Activated CD8-positive, alpha-beta memory T cell treated with anti-CD3 and anti-CD28 coated beads, Interleukin-2, amount 50 U/mL, for 24 hours (primary cell): ENCODE measurements around the gene SAXO2.
"Not testable (repeated sequence)": the region's sequence is repeated elsewhere in the genome, so short reads cannot be mapped to it uniquely, and the experiment has no call there.

Experiments
- DNase-seq: peaks from one replicate; pipeline ENCODE4 v3.0.0-alpha.2; 2020; ENCODE audit errors: extremely low read depth

SAXO2 gene

DNA sequence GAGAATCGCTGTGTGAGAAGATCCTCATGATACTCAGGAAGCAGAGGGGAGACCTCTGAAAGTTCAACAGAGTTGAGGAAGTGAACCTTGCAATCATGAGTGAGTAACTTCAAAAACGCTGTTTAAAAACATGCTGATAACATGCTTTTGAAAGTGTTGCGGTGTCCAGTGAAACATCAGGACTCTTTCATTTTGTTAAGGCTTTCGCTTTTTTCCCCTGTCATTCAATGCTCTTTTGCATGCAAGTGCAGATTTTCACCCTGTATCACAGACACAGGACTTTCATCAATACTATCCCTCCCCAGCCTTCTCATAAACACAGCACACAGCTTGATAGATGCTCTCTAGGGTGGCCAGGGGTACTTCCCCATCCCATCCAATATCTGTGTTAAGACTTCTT is 23.9 kb downstream of the SAXO2 start:
- not testable (repeated sequence) for DNase-seq

DNA sequence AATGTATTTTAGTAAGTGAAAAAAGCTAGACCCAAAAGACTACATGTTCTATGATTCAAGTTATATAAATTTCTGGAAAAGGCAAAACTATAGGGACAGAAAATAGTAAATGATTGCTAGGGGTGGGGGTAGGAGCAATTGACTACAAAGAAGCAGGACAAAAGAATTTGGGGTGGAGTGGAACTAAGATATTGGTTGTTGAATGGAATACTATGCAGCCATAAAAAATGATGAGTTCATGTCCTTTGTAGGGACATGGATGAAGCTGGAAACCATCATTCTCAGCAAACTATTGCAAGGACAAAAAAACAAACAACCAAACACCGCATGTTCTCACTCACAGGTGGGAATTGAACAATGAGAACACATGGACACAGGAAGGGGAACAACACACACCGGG is 25.6 kb downstream of the SAXO2 start:
- not testable (repeated sequence) for DNase-seq

DNA sequence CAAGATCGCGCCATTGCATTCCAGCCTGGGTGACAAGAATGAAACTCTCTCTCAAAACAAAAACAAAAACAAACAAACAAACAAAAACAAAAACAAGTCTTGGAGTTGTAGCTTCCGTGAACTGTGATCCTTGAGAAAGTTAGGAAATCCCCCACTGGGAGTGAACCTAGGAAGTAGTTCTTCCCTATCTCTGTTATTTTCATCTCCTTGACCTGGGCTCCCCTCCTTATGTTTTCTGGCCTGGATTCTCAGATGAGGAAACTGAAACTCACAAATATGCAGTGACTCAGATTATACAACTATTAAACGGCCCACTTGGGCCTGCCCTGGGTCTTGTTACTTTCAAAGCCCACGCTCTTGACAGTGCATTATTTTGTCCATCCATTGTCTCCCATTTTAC is 29.7 kb downstream of the SAXO2 start:
- DNase-seq = no peak

DNA sequence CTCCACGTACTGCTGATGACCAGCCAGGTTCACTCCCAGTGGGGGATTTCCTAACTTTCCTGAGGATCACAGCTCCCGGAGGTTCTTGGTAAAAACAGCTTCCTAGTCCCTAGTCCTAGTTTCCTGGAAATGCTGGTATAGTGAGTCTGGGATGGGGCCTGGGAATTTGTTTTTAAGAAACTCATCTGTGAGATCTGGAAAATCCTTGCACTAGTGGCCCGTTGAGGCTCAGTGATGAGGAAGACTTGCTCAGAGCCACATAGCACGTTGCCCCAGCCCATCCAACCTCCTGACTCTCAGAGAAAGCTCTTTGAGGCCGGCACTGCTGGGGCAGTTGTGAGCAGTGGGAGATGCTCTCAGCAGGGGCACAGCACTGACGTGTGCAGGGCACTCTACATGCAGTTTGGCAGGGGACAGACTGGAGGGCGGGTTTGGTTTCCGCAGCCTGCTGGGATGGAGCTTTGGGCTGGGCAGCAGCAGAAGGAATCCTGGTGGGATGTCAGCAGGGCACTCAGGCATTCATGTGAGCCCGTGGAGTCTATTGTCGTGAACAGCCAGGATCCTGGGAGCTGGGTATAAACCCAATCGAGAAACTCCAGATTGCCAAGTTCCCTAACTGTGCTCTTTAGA is 31.6 kb downstream of the SAXO2 start:
- no peak for DNase-seq

DNA sequence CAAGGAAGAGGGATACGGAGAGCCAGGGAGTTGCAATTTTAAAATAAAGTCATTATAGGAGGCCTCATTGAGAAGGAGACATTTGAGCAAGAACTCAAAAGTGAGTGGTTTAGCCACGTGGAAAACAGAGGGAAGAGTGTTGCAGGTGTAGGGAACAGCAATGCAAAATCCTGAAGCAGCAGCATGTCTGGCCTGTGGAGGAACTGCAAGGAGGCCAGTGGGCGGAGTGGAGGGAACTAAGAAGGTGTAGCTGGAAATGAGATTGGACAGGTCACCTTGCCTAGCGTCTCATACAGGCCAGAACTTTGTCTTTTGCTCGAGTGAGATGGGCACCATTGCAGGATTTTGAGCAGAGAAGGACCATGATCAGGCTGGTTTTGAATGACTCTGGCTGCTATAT is 34.9 kb downstream of the SAXO2 start:
- DNase-seq = no peak

DNA sequence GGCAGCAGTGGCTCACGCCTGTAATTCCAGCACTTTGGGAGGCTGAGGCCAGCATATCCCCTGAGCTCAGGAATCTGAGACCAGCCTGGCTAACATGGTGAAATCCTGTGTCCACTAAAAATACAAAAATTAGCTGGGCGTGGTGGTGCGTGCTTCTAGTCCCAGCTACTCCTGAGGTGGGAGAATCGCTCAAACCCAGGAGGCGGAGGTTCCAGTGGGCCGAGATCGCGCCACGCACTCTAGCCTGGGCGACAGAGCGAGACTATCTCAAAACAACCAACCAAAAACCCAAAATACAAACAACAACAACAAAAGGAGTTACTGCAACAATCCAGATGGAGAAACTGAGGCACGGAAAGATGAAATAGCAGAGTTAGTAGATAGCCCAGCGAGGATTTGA is 35.4 kb downstream of the SAXO2 start:
- no peak for DNase-seq

DNA sequence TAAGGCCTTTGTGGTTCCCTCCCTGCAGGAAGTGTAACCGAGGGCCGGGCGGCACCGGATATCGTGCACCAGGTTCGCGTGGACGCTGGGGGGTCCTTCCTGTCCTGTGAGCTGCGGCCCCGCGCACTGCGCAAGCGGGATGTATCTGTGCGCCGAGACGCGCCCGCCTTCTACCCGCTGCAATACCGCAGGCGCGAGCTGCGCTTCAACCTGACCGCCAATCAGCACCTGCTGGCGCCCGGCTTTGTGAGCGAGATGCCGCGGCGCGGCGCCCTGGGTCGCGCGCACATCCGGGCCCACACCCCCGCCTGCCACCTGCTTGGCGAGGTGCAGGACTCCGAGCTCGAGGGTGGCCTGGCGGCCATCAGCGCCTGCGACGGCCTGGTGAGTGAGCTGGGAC is 35.9 kb downstream of the SAXO2 start:
- no peak for DNase-seq

DNA sequence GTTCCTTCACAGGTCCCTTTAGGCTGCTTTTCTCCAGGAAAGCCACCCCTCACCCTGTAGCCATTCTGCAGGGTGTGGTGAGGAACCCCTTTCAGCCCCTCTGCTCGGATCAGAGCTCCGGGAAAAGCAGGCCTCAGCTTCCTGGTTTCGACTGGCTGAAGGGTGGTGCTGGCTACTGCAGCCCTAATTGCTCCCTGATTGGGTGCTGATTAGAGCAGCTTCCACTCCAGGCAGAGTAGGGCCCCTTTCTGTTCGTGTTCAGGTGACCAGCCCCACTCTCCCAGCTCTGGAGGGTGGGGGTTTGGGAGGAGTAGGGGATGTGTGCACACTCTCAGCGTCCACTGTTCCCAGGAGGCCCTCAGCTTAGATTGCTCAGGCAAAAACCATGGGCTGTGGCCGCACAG is 36.9 kb downstream of the SAXO2 start:
- DNase-seq = not testable (repeated sequence)

DNA sequence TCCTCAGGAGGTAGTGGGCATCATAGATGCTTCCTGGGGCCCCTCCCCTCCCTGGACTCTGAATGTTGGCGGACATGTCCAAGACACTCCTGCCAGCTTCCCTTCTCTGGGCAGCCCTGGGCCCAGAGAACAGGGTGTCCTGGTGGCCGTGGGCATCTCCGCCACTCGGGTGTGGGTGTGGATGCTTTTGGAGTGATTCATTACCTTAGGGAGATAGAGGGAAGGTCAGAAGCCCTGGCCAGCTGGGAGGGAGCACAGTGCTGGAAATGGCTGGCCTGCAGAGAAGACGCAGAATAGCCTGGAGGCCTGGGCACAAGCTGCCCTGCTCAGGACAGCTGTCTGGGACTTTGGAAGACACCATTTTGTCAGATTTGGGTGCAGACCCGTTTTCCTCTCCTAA is 37.7 kb downstream of the SAXO2 start:
- DNase-seq = not testable (repeated sequence)

DNA sequence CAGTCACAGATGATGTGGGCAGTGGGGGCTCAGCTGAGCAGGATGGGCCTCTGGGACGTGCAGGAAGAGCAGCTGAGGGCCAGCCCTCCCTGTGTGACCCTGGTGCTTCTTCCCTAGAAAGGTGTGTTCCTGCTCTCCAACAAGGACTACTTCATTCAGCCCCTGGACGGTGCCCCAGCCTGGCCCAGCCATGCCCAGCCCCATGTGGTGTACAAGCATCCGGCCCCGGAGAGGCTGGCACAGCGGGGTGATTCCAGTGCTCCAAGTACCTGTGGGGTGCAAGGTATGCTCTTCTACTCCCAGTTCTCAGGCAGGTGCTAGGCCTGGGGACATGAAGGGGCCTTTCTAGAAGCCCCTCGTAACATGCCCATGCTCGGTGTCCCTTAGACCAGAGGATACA is 38.3 kb downstream of the SAXO2 start:
- no peak for DNase-seq

DNA sequence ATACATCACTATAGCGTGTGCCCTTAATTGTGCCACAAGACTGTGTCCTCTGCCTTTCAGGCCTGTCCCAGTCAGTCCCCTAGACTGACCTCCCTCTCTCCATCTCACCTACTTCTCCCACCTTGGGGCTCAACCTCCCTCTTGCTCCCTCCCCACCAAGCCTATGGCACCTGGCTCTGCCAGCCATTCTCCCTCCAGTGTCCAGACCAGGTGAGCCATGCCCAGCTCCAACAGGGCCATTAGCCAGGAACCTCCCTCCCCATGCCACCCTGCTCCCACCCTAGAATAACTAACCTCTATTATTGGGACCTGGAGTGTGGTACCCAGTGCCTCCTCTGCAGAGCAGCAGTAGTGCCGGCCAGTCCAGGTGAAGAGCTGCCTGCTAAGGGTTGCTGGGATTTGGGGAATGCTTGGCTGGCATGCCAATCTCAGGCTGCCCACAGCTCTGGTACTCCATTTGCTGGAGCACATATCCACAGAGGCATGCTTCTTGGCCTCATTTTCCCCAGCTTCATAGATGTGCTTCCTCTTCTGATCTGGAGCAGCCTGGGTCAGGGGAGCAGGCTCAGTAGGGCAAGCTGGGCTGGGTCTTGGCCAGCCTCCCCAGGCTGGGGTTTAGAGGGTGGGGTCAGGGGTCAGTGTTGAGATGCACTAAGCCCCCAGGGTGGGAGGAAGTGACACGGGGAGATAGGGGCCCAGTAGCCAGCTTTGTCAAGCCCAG is 38.8 kb downstream of the SAXO2 start:
- no peak for DNase-seq

DNA sequence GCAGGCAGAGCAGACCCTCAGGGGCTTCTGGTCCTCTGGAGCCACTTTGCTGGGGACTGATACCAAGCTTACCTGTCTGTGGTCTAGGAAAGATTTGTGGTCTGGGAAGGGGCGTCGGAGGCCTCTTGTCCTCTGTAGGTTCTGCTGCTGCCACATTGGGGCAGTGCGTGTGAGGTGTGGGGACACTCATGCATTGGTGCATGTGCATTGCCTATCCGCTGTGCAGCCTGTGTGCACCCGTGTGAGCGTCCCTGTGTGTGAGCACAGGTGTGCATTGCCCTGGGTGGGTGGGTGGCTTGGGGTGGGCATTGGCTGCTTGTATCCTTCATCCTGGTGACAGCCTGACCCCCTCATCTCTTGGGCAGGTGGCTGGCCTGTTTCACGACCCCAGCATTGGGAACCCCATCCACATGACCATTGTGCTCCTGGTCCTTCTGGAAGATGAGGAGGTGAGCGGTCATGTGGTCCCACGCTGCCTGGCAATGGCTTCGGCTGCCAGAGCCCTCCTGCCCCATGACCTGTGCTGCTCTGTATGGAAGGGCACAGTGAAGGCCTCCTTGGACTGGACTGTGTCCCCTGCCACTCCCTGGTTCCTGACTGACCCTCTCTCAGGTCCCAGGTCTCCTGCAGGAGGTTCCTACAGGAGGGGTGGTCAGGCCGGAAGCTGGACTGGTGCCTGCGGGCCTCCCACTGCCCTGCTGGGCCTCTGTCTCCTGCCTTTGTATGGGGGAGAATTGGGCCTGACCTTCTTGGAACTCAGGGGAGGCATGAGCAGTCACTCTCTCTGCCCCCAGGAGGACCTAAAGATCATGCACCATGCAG is 41.5 kb downstream of the SAXO2 start:
- no peak for DNase-seq

DNA sequence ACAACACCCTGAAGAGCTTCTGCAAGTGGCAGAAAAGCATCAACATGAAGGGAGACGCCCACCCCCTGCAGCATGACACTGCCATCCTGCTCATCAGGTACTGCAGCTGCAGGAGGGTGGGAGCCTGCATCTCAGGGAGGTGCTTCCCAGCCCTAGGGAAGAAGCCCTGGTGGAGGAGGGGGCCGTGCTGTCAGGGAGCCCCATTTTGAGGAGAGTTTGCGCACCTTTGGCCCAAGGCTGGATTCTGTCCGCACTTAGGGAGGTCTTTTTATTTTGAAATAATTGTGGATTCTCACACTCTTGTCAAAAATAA is 42.1 kb downstream of the SAXO2 start:
- no peak for DNase-seq

DNA sequence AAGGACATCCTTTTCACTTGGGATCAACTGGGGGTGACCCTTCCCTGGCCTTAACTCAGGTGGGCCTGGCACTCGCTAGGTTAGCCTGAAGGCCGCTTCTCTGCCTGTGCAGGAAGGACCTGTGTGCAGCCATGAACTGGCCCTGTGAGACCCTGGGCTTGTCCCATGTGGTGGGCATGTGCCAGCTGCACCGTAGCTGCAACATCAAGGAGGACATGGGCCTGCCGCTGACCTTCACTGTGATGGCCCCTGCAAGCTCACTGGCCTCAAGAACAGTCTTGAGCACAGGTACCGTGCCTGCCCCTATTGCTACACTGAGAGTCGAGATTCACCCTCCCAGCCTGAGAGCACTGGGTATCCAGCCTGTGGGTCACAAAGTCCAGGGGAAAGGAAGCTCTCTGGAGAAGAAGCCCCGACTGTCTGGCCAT is 43.0 kb downstream of the SAXO2 start:
- DNase-seq = no peak

DNA sequence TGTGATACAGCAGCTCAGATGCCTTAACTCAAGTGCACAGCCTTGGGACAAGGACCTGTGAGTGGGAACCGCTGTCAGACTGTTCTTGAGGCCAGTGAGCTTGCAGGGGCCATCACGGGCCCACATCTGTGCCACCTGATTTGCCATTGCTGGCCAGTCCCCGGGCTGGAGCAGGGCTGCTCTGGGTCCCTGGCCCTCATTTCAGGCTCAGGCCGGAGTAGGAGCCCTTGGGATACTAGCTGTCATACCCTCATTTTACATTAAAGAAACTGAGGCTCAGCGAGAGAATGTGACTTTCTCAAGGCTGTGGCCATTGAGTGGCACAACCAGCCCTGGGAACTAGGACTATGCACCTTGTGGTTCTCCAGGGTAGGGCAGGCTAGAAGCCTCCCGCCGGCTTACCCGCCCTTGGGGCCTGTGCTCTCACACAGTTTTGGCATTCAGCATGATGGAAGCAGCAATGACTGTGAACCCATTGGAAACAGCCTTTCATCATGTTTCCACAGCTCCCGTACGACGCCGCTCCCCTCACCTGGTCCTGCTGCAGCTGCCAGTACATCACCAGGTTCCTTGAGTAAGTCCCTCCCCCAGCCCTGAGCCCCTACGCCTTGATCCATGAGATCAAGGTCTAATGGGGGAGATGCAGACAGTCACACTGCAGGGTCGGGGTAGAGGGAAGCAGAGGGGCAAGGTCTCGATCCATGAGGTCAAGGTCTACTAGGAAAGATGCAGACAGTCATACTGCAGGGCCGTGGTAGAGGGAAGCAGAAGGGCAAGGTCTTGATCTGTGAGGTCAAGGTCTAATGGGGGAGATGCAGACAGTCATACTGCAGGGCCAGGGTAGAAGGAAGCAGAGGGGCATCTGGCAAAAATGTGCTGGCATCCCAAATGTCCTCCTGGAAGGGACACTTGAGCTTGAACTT is 44.4 kb downstream of the SAXO2 start:
- no peak for DNase-seq

DNA sequence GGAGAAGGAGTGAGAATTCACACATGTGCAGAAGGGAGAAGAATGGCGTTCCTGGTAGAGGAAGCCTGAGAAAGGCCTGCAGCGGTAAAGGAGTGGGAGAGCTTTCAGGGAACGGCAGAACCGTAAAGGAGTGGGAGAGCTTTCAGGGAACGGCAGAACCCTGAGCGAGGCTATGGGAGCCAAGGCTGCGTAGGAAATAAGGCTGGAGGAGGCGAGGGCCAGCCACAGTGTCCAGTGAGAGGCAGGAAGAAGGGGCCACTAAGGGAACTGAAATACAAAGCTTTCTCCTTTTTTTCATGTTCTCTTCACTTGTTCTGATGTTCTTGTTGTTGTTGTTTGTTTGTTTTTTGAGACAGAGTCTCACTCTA is 45.1 kb downstream of the SAXO2 start:
- DNase-seq = no peak

DNA sequence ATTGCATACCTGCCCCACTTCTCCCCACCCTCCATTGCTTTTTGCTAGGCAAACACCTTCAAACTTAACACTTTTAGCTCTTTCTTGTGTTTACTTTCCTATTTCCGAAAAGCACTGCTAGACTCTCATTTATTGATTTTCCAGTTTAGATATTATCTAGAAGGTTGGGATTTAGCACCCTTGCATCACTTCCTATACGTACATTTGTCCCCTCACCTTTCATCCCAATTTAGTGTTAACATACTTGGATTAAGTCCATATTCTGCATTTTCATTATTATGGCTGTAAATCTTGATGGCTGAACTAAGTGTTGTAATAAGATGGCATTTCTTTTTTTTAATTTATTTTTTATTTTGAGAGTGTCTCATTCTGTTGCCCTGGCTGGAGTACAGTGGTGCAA is 47.2 kb downstream of the SAXO2 start:
- no peak for DNase-seq

DNA sequence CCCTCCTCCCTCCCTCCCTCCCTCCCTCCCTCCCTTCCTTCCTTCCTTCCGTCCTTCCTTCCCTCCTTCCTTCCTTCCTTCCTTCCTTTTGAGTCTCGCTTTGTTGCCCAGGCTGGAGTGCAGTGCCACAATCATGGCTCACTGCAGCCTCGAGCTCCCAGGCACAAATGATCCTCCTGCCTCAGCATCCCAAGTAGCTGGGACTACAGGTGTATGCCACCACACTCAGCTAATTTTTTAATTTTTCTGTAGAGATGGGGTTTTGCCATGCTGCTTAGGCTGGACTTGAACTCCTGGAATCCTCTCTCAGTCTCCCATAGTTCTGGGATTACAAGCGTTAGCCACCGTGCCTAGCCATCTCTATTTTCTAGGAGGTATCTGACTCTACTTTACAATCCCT is 48.7 kb downstream of the SAXO2 start:
- not testable (repeated sequence) for DNase-seq

DNA sequence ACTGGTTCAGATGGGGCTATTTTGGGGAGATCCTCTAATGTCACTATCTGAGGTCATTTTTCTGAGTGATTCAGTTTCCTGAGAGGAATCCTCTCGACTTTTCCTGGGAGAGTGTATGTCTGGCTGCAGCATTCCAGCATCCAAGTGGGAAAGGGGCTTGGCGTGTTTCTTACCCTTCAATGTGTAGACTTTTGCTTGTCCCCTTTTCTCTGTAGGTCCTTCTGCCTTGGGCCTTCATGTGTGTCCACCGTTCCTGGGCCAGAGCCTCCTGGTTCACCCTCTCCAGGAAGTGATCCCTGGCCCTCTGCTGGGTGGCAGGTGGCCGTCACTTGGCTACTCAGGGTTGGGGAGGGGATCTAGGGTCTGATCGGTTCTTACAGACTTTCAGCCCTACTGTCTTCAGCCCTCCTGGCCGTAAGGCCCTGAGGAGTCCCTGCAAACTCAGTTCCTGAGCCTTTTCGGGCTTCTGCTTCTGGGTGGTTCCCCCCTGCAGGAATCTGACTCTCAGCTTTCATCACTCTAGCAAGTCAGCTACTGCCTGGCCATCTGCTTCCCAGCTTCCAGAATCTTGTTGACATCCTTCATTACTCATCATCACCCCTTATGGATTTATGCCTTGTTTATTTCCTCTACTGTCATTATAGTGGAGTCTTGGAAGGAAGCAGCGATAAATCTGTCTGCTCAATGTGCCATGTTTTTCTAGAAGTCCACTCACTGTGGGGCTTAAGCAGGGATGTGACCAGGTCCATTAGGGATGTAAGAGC is 50.1 kb downstream of the SAXO2 start:
- no peak for DNase-seq

DNA sequence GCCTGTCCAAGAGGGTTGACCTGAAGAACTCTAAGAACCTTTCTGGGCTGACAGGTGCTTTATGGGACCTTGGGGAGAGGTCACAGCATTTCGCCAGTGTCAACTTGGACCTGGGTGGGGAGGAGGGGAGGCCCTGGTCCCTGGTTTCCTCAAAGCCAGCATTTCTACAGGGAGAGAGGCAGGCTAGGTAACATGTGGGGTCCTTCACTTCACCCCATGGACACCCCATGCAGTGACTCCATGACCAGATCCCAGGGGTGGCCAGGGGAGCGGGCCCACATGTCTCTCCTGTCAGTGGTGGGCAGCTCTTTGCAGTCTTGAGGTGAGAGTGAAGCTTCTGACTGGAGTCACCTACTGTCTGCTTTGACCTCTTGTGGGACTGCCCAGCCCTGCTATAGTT is 50.8 kb downstream of the SAXO2 start:
- DNase-seq = no peak
